Mucosa of stomach (tissue), 1 donor: ENCODE measurements around the gene BUD31.

Experiments used
- H3K27me3 ChIP-seq: one replicate; pipeline ENCODE4 v1.7.0; 2013; ENCODE audit warnings: mild to moderate bottlenecking, low read length; ENCODE audit not compliant: control insufficient read depth, insufficient read depth
- H3K36me3 ChIP-seq: one replicate; pipeline ENCODE4 v1.7.0; 2013; ENCODE audit warnings: low read length; ENCODE audit not compliant: control insufficient read depth, insufficient read depth
- H3K4me1 ChIP-seq: one replicate; pipeline ENCODE4 v1.7.0; 2013; ENCODE audit warnings: mild to moderate bottlenecking, low read length; ENCODE audit not compliant: control insufficient read depth, insufficient read depth
- H3K4me3 ChIP-seq: one replicate; pipeline ENCODE4 v1.7.0; 2013; ENCODE audit warnings: low read length
- H3K9ac ChIP-seq: one replicate; pipeline ENCODE4 v1.7.0; 2013; ENCODE audit warnings: mild to moderate bottlenecking, low read length, moderate library complexity
- H3K9me3 ChIP-seq: one replicate; pipeline ENCODE4 v1.7.0; 2013; ENCODE audit warnings: mild to moderate bottlenecking, low read length, moderate library complexity; ENCODE audit not compliant: control insufficient read depth
- donor health status: Pancreatic carcinoma.

BUD31 gene

GRCh38 chr7:99408379-99409191 is at the start of gene BUD31, which contains the start of gene PDAP1:
BUD31 (plus strand) TSS chr7:99408969; CDS start chr7:99411093, 2,124 bp downstream.
PDAP1 (minus strand) TSS chr7:99408597; CDS start chr7:99408548, 49 bp downstream.
- no peaks in the 10 kb centered on the region for H3K36me3 ChIP-seq
- no peaks in the 10 kb centered on the region for H3K9me3 ChIP-seq
- H3K4me1 ChIP-seq = peaks cover 24% of the 10 kb centered on the region

GRCh38 chr7:99359465-99360154 is 49.2 kb upstream of the BUD31 start:
- Histone ChIP-seq H3K4me3 (no peak overlapping the region), H3K36me3 (peaks cover 15% of the 10 kb centered on the region), H3K27me3 (no peaks in the 10 kb centered on the region), H3K9me3 (no peaks in the 10 kb centered on the region), H3K9ac (no peak overlapping the region), H3K4me1 (no peaks in the 10 kb centered on the region)

More at GRCh38 chr7:99408379-99409191, at the start of gene BUD31, which contains the start of gene PDAP1:
- Histone ChIP-seq H3K27me3 (no peaks in the 10 kb centered on the region), H3K4me3 (peak within 1 kb of the TSS; percentile 97), H3K9ac (peak within 1 kb of the TSS; percentile 93)

GRCh38 chr7:99362801-99363200 is 46.0 kb upstream of the BUD31 start:
- H3K4me1 ChIP-seq = no peaks in the 10 kb centered on the region
- H3K4me3 ChIP-seq = no peak overlapping the region
- no peaks in the 10 kb centered on the region for H3K27me3 ChIP-seq
- H3K36me3 ChIP-seq = peaks cover 7% of the 10 kb centered on the region
- no peaks in the 10 kb centered on the region for H3K9me3 ChIP-seq
- no peak overlapping the region for H3K9ac ChIP-seq

- Histone ChIP-seq H3K4me3 (no peak overlapping the region), H3K36me3 (peaks cover 2% of the 10 kb centered on the region), H3K9me3 (no peaks in the 10 kb centered on the region), H3K27me3 (no peaks in the 10 kb centered on the region), H3K9ac (no peak overlapping the region), H3K4me1 (no peaks in the 10 kb centered on the region)
Measured at GRCh38 chr7:99363286-99363685, 45.5 kb upstream of the BUD31 start.

- H3K4me3 ChIP-seq = no peak overlapping the region
- no peaks in the 10 kb centered on the region for H3K27me3 ChIP-seq
- H3K9ac ChIP-seq = no peak overlapping the region
- H3K9me3 ChIP-seq = no peaks in the 10 kb centered on the region
- no peaks in the 10 kb centered on the region for H3K4me1 ChIP-seq
- no peaks in the 10 kb centered on the region for H3K36me3 ChIP-seq
Measured at GRCh38 chr7:99365318-99366141, 43.2 kb upstream of the BUD31 start.

GRCh38 chr7:99366646-99367045 is 42.1 kb upstream of the BUD31 start:
- no peaks in the 10 kb centered on the region for H3K36me3 ChIP-seq

GRCh38 chr7:99368750-99369389 is 39.9 kb upstream of the BUD31 start:
- H3K36me3 ChIP-seq = no peaks in the 10 kb centered on the region
- no peak overlapping the region for H3K9ac ChIP-seq
- H3K4me3 ChIP-seq = no peak overlapping the region
- no peaks in the 10 kb centered on the region for H3K27me3 ChIP-seq
- H3K9me3 ChIP-seq = no peaks in the 10 kb centered on the region
- H3K4me1 ChIP-seq = peaks cover 6% of the 10 kb centered on the region

More at GRCh38 chr7:99366646-99367045, 42.1 kb upstream of the BUD31 start:
- H3K4me3 ChIP-seq = no peak overlapping the region
- no peaks in the 10 kb centered on the region for H3K27me3 ChIP-seq
- H3K9ac ChIP-seq = no peak overlapping the region
- H3K4me1 ChIP-seq = no peaks in the 10 kb centered on the region
- no peaks in the 10 kb centered on the region for H3K9me3 ChIP-seq

GRCh38 chr7:99369767-99370391 is 38.9 kb upstream of the BUD31 start:
- Histone ChIP-seq H3K9ac (no peak overlapping the region), H3K4me3 (no peak overlapping the region), H3K9me3 (no peaks in the 10 kb centered on the region), H3K36me3 (no peaks in the 10 kb centered on the region), H3K4me1 (peaks cover 6% of the 10 kb centered on the region), H3K27me3 (no peaks in the 10 kb centered on the region)

GRCh38 chr7:99371376-99371920 is 37.3 kb upstream of the BUD31 start:
- Histone ChIP-seq H3K9me3 (no peaks in the 10 kb centered on the region), H3K4me1 (peaks cover 6% of the 10 kb centered on the region), H3K36me3 (no peaks in the 10 kb centered on the region), H3K27me3 (no peaks in the 10 kb centered on the region), H3K9ac (no peak overlapping the region), H3K4me3 (no peak overlapping the region)

- no peaks in the 10 kb centered on the region for H3K9me3 ChIP-seq
- H3K4me1 ChIP-seq = peaks cover 6% of the 10 kb centered on the region
- no peaks in the 10 kb centered on the region for H3K27me3 ChIP-seq
- no peak overlapping the region for H3K4me3 ChIP-seq
- H3K9ac ChIP-seq = peak overlapping the region; percentile 14
- H3K36me3 ChIP-seq = no peaks in the 10 kb centered on the region
Measured at GRCh38 chr7:99372275-99373090, 36.3 kb upstream of the BUD31 start.
